HG03521 (cell line): Measurements from ENCODE around the gene WDR1.
"Not testable (repeated sequence)": the region's sequence is repeated elsewhere in the genome, so short reads cannot be mapped to it uniquely, and the experiment has no call there.

Experiments used
- ATAC-seq: cut with Tn5 transposase; IDR thresholded peaks from one replicate; pipeline ENCODE4 v1.9.1; 2021; ENCODE audit warnings: mild to moderate bottlenecking, moderate library complexity; ENCODE audit not compliant: unreplicated experiment

WDR1 gene

DNA sequence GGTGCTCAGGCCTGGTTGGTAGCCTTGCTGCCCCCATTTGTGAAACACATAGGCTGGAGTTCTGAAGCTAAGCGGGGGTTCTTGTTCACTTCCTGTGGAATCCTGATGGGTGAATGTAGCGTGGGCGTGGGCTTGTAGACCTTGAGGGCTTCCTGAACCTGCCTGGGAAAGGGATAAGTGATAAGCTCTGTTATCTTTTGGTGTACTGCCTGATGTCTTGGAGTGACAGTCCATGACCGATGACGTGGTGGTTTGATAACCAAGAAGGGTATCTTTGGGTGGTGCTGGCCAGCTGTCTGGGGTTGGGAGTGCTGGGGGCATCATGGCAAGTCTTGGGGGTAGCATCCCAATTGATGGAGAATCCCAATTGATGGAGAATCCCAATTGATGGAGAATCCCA, 17.5 kb upstream of the WDR1 start:
- ATAC-seq, result no peak

GRCh38 chr4:10131202-10131601, 14.6 kb upstream of the WDR1 start:
- no peak for ATAC-seq

DNA sequence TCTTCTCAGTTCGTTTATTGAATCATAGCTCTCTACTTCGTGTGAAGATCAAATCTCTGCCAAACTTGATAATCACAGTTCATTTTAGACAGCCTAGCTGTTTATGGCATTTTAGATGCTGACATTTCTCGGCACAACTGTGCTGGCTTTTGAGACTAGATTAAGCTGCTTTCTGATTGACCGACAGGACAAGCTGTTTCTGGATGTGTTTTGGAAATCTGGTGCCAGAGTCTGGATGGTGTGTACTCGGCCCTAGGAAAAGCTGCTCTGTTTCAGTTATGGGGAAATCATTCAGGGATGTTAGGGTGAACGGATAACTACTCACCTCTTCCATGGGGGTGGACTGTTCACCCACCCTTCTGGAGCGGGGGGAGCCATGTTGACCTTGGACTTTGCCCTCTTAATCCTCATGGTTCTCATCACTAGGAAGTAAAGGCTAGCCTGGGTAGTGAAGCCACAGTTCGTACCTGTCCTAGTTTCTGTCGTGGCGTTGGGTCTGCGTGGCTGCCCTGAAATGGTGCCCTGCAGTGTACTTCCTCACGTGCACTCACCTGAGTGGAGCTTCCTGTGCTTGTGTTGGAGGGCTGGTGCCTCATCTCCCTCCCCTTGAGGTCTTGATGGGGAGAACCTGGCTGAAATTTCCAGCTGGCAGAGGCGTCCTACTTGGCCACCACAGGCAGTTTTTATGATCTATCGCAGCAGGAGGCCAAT, 13.7 kb upstream of the WDR1 start:
- ATAC-seq, result no peak

- no peak for ATAC-seq
These were observed 12.9 kb upstream of the WDR1 start for GRCh38 chr4:10129196-10130177.

GRCh38 chr4:10128761-10129160, 12.2 kb upstream of the WDR1 start:
- no peak for ATAC-seq

GRCh38 chr4:10127531-10127930, 10.9 kb upstream of the WDR1 start:
- ATAC-seq, result not testable (repeated sequence)

- no peak for ATAC-seq
These were observed 7.8 kb upstream of the WDR1 start for GRCh38 chr4:10124167-10124930.

DNA sequence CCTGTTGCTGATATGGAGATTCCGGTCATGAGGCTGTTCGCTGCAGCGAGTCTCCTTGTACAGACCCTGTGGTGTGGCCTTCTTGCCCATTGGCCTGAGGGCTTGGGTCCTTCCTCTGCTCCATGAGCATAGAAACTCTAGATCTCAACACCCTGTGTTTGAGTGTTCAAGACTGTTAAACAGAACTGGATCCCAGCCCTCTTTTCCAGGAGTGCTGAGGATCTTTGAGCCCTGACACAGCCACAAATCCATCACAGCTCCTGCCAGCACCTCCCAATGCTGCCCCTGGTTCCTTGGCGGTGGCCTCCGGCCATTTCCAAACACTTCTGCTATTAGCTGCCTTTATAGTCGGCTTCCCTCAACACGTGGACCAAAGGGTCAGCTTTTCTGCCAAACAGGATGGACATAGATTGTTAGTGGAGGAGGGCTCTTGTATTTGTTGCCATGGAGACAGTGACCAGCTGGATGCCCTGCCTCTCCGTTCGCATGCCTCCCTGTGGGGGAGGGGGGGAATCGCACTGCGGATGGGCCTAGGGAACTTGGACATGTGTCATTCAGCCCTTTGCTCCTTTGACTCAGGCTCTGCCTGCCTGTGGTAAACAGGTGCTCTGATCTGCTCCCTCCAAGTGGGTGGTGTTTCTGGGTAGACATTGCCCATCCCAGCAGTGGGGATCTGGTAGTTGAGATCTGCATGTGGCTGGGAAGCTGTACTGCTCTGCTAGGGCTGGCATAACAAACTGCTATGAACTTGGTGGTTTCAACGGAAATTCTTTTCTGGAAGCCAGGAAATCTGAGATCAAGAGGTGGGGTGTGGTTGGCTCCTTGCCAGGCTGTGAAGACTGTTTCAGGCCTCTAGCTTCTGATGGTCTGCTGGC, 6.9 kb upstream of the WDR1 start:
- ATAC-seq, result no peak

GRCh38 chr4:10122236-10122932, 5.8 kb upstream of the WDR1 start:
- ATAC-seq, result no peak

DNA sequence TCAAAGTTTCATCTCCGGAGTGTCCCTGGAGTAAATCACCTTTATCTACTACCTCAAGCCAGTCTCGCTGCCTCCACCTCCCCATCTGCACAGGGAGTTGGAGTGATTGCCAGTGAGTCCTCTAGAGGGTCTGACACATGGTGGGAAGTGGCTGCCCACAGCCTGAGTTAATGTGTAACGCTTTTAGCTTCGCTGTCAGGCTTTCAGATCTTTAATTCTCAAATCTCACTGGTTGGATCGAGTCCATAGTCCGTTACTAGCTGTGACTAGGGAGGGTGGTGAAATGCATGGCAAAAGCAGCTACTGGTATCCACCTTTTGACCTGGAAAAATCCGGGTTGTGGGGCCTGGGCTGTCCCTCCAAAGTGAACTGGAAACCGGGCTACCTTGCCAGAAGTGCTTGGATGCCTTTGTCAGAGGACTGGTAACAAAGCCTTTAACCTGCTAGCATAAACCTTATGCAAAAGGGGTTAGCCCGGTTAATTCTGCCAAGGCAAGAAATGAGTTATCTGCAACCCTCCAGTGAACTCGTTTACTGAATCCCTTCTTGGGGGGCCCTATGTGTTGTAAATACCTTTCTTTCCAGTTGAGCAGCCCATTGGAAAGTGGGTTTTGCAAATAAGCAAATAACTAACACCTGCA, 5.1 kb upstream of the WDR1 start:
- no peak for ATAC-seq

GRCh38 chr4:10120943-10121567, 4.5 kb upstream of the WDR1 start:
- no peak for ATAC-seq

GRCh38 chr4:10119773-10120172, 3.2 kb upstream of the WDR1 start:
- ATAC-seq, result no peak

DNA sequence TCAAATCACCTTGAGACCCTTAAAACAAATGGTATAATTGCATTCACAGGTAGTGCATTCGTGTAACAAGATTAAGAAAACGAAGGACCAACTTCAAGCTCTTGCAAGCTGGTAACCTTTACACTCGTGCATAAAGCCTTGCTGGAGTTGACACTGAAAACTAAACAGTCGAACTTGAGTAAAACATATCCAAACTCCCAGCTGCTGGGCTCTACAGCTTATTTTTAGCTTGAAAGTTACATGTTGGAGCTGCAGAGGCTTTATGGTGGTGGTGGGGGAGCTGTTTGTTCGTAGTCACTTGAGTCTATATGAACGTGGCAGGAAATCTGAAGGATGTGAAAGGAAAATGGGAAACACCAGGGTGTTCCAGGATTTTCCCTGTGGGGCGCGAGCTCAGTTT, 2.7 kb upstream of the WDR1 start:
- no peak for ATAC-seq

- ATAC-seq, result no peak
These were observed 1.7 kb upstream of the WDR1 start for GRCh38 chr4:10118048-10119004.

DNA sequence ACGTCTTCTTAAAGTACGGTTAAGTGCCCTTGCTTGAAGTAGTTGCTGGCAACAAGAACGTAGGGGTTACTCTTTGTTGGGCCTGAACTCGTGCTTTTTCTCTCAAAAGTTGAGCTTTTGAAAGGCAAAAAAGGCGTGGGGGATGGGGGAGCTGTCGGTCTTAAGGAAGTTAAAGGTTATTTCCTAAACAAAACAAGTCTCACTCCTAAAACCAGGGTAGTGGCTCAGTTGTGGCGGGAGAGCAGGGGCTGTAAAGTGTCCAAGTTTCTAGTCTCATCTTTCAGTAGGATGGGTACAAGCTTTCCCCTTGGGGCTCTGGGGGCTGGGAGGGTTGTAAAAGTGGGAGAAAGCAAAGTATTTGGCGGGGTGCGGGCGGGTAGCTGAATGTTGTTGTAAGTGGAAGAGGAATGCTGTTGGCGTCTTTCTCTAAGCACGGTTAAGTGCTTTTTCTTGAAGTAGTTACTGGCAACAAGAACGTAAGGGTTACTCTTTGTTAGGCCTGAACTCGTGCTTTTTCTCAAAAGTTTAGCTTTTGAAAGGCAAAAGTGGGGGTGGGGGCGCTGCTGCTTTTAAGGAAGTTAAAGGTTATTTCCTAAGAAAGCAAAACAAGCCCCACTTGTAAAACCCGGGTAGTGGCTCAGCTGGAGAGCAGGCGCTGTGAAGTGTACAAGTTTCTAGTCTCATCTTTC, 904 bp upstream of the WDR1 start:
- ATAC-seq, result no peak

DNA sequence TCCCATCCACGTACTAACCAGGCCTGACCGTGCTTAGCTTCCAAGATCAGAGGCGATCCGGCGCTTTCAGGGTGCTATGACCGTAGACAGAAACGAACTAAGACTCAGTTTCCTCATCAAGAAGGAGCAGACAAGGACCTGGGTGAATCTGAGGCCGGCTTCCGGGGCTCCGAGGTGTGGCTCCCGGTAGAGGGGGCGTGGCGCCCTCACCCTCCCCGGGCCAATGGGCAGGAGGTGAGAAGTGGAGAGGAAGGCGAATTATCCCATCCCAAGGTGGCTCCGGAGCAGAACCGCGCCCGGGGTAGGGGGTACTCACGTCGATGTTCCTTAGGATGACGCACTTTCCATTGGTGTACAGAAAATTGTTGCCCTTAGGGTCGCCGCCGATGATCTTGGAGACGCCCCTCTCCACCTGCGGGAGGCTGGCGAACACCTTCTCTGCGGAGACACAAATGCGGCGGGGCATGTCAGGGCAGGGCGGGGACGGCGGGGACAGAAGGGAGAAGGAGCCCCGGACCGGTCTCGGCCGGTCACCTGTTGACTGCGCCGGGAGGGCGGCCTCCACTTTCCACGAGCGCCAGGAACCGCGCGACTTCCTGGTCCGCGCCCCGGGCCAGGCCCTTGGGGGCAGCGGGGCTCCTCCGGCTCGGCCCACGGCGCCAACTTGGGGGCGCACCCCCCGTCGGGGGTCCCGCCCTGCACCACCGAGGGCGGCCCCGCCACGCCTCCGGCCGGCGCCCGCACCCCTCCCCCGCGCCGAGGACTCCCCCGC, 616 bp downstream of the WDR1 start:
- ATAC-seq, result peak; percentile 27
